ENCODE data around the gene NEURL1.

NEURL1 gene

DNA sequence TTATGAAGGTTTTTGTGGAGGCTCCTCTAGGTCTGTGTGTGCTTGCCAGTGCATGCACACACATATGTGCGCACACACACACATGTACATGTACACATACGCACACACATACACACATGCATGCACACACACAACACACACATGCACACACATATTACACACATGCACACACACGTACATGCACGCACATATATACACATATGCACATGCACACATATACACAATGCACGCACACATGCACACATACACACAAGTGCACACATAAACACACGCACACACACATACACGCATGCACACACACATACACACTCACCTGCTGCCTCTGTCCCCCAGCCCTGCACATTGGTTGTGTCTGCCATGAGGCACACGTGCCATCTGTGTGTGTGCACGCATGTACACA lies 66.3 kb downstream of the NEURL1 start:
- no peak for DNase-seq (ENCODE audit: low read depth in 1 of 2, low spot score in 1 of 2)

DNA sequence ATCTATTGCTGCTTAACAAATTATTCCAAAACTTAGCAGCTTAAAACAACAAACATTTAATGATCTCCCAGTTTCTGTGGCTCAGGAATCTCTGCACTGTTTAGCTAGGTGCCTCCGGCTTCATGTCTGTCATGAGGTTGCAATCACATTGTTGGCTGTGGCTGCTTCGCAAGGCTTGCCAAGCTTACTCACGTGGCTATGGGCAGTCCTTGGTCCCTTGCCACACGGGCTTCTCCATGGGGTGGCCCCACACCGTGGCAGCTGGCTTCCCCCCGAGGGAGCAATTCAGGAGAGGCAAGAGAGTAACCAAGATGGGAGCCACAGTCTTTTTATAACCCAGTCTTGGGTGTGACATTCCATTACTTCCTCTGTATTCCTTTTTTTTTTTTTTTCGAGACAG lies 67.4 kb downstream of the NEURL1 start:
- no peak for DNase-seq (ENCODE audit: low read depth in 1 of 2, low spot score in 1 of 2)

DNA sequence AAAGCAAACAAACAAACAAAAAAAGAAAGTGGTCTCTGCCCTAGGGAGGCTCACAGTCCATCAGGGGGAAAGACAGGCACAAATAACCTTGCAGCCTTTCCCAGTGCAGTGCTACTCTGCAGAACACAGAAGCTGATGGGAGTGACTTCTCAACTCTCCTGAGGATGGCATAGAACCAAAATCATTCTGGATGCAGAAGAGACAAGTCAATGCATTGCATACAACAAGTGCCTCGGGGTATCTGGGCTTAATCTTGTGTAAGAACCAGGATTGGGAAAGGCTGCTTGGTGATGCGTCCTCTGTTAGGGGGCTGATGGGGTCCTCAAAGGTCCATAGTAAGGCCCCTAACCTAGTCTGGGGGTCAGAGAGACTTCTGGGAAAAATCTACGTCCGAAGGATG lies 68.9 kb downstream of the NEURL1 start:
- DNase-seq (ENCODE audit: low read depth in 1 of 2, low spot score in 1 of 2): no peak

GRCh38 chr10:103563231-103564115 lies 70.0 kb downstream of the NEURL1 start:
- DNase-seq (ENCODE audit: low read depth in 1 of 2, low spot score in 1 of 2): no peak

DNA sequence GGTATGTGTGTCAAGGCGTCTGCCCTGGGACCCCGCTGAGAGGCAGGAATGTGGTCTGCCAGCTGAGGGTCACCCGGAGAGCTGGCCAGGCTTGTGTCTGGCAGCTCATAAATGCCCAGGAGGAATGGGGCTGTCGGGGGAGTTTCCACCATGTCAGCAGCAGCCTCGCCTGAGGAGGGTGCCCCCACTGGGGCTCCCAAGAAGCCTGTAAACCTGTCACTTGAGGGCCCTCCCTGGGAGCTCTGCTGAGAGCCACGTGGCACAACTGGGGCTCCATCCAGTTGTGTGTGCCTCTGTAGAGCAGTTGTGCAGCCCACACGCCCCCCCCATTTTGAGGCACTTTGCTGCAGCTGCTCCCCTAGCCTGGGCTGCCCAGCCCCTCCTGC lies 70.6 kb downstream of the NEURL1 start:
- no peak for DNase-seq (ENCODE audit: low read depth in 1 of 2, low spot score in 1 of 2)

DNA sequence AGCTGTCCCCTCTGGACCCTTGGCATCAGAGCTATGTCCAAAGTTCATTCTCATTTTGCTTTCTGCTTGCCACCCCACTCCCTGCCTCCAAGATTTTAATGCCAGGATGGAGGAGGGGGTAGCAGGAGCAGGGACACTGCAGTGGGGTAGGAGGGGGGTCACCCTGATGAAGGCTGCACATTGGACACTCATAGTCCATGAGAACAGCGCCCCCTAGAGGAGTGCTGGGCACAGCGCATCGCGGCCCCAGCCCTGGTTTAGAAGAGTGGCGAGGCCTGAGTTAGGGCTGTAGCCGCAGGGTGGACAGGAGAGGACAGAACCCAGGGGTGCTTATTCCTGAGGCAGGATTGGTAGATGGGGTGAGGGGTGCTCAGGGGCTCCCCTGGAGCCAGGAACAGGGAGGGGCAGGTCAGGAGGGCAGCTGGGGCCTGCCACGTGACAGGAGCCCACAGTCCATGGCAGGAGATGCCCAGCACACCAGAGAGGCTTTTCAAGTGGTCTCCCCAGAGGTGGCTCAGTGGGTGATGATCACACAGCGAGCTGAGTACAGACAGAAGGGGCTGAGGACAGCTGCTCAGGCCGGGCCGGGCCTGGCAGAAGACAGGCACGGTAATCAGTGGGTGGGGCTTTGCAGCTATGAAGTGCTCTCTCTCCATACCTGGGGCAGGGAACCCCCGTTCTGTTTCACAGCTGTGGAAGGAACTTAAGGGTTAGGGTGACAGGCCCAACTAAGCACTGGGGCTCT lies 71.4 kb downstream of the NEURL1 start:
- no peak for DNase-seq (ENCODE audit: low read depth in 1 of 2, low spot score in 1 of 2)

DNA sequence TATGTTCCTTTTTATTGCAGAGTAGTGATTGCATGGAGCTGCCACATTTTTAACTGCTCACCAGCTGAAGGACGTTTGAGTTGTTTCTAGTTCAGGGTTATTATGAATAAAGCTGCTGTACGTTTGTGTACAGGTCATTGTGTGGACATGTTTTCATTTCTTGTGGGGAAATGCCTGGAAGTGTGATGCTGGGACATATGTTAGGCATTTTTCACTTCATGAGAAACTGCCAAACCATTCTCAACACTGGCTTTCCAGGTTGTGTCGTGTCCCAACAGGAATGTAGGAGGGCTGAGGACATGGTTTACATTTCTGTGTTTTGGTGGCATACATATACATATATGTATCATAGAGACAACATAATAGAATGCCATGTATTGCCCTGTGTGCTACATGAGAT lies 73.0 kb downstream of the NEURL1 start:
- no peak for DNase-seq (ENCODE audit: low read depth in 1 of 2, low spot score in 1 of 2)

DNA sequence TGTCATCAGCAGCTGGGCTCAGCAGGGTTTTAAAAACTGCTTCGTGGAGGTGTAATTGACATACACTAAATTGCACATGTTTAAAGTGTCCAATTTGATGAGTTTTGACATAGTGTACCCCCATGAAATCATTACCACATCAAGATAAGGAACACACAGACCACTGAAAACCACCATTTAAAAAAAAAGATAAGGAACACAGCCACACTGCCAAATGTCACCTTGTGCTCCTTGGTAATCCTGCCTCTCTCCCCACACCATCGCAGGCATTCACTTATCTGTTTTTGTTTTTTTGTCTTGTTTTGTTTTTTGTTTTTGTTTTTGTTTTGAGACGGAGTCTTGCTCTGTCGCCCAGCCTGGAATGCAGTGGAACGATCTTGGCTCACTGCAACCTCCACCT lies 75.0 kb downstream of the NEURL1 start:
- DNase-seq (ENCODE audit: low read depth in 1 of 2, low spot score in 1 of 2): no peak

DNA sequence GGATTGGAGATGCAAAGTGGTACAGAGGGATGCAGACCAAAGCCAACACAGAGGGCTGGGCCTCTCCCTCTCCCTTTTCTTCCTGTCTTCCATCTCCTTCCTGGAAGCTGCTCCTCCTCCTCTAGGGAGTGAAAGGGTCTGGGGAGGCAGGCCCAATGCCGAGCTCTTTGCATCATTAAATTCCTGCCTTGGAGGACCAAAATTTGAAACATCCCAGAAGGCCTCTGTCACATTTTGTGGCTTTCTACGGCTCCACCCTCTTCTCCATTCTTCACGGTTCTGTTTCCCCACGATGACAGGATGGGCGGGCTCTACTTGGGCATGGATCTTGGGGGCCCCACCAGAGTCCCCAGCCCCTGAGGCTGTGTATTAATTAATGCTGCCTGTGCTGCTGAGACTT lies 76.4 kb downstream of the NEURL1 start:
- DNase-seq (ENCODE audit: low read depth in 1 of 2, low spot score in 1 of 2): no peak

GRCh38 chr10:103570844-103571655 lies 77.5 kb downstream of the NEURL1 start:
- DNase-seq (ENCODE audit: low read depth in 1 of 2, low spot score in 1 of 2): no peak

DNA sequence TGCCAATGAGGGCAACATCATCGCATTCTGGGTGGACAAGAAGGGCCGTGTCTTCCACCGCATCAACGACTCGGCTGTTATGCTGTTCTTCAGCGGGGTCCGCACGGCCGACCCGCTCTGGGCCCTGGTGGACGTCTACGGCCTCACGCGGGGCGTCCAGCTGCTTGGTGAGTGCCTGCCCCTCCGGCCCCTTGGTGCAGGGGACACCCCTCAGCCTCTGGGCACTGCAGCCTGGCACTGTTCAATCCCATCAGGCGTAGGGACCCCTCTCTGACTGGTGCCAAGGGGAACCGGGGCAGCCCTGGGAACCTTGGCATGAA lies 78.1 kb downstream of the NEURL1 start:
- no peak for DNase-seq (ENCODE audit: low read depth in 1 of 2, low spot score in 1 of 2)

DNA sequence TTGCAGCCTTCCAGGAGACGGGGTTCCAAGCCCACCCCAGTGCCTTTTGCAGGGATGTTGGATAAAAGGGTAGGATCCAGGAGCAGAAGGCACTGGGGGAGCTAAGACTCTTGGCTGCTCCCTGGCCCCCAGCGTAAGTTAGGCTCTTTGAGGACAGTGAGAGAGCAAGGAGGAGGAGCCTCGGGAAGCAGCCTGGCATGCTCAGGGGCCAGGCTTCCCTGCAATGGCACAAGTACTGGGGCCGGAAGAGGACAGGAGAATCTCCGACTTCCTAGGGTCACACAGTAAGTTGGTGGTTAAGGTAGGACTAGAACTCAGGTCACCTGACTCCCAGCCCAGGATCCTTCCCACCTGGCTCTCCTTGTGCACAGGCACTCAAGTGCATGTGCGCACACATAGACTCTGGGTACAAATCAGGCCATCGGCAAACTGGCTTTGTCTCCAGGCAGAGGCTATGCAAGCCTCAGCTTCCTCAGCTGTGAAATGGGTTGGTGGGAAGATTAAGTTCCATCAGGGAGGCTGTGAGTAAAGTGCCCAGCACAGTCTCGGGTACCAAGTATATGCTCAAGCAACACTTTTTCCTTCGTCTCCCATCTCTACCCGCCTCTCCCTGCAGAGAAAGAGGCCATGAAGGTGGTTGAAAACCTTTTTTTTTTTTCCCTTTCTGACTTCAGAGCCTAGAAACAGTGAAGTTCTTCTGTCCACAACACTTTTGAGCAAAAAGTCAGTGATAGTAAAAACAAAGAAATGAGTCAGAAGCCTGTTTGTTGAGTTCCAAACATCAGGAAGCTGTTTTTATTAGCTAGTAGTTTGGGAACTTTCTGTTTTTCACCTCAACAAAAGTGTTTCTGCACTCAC lies 79.1 kb downstream of the NEURL1 start:
- DNase-seq (ENCODE audit: low read depth in 1 of 2, low spot score in 1 of 2): no peak

DNA sequence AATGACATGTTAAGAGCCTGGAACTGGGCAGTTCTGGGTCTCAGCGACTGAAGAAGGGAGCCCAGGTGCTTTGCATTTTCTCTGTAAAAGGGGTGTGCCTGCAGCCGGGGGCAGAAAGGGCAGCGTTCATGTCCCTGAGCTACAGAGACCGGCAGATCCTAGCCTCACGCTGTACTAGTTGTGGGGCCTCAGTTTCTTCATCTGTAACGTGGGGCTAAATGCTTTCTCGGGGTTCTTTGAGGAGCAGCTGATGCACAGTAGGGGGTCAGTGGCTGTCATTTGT lies 79.6 kb downstream of the NEURL1 start:
- DNase-seq (ENCODE audit: low read depth in 1 of 2, low spot score in 1 of 2): no peak

- no peak for DNase-seq (ENCODE audit: low read depth in 1 of 2, low spot score in 1 of 2)
Measured at GRCh38 chr10:103574097-103575061, 80.9 kb downstream of the NEURL1 start.

- DNase-seq (ENCODE audit: low read depth in 1 of 2, low spot score in 1 of 2): no peak
Measured at GRCh38 chr10:103575416-103576075, 82.0 kb downstream of the NEURL1 start.

DNA sequence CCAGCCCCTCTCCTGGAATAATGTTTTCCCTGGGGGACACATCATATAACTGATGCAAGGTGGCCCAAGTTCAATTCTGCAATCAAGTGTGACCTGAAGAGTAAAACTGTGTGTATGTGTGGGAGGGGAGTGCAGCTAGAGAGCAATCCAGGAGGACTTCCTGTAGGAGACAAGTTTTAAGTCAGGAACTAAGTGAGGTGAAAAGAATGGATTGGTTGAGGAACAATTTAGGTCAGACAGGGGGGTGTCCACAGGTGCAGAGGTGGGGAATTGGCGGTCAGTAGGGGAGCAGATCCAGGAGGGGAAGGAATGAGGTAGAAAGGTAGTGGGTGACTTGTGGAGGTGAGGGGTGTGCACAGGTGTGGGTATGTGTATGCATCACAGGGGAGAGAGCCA lies 82.6 kb downstream of the NEURL1 start:
- no peak for DNase-seq (ENCODE audit: low read depth in 1 of 2, low spot score in 1 of 2)

- DNase-seq (ENCODE audit: low read depth in 1 of 2, low spot score in 1 of 2): no peak
Measured at GRCh38 chr10:103576862-103577261, 83.4 kb downstream of the NEURL1 start.

- no peak for DNase-seq (ENCODE audit: low read depth in 1 of 2, low spot score in 1 of 2)
Measured at GRCh38 chr10:103578782-103579382, 85.4 kb downstream of the NEURL1 start.

DNA sequence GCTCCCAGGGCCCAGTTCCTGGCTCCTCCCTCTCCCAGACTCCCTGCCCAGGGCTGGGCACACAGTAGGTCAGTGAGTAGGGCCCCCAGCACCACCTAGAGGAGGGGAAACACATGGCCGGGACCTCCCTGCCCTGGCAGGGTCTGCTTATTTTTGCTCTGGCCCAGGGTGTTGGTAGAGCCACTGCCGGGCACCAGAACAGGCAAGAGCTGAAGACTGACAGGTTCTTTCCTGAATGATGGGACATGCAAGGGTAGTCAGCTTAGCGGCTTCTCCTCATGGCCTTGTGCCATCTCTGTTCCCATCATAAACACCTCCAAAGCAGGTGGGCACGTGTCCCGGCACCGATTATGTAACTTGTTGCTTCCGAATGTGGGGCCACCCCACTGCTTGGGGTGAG lies 86.5 kb downstream of the NEURL1 start:
- DNase-seq (ENCODE audit: low read depth in 1 of 2, low spot score in 1 of 2): no peak
